HUES6 (cell line): Measurements from ENCODE around the gene PLEKHA6.
"Not testable (repeated sequence)": the region's sequence is repeated elsewhere in the genome, so short reads cannot be mapped to it uniquely, and the experiment has no call there.

ENCODE experiments used
- H3K27ac ChIP-seq: 2 replicates; pipeline ENCODE4 v1.7.0; 2013; ENCODE audit warnings: low read depth, mild to moderate bottlenecking, low read length, inconsistent platforms
- H3K27me3 ChIP-seq: 2 replicates; pipeline ENCODE4 v1.6.1; 2013; ENCODE audit warnings: low read length; ENCODE audit not compliant: control insufficient read depth, insufficient read depth
- H3K36me3 ChIP-seq: 2 replicates; pipeline ENCODE4 v1.6.1; 2013; ENCODE audit warnings: low read length; ENCODE audit not compliant: control insufficient read depth, insufficient read depth
- H3K4me1 ChIP-seq: 2 replicates; pipeline ENCODE4 v1.6.1; 2013; ENCODE audit warnings: low read length; ENCODE audit not compliant: control insufficient read depth, insufficient read depth
- H3K4me3 ChIP-seq: 2 replicates; pipeline ENCODE4 v1.5.1; 2013; ENCODE audit warnings: low read depth, low read length
- H3K9ac ChIP-seq: one replicate; pipeline ENCODE4 v1.6.1; 2013; ENCODE audit warnings: mild to moderate bottlenecking, low read length
- H3K9me3 ChIP-seq: 2 replicates; pipeline ENCODE4 v1.6.1; 2013; ENCODE audit warnings: low read depth, low read length; ENCODE audit not compliant: control insufficient read depth, insufficient read depth

The PLEKHA6 gene

DNA sequence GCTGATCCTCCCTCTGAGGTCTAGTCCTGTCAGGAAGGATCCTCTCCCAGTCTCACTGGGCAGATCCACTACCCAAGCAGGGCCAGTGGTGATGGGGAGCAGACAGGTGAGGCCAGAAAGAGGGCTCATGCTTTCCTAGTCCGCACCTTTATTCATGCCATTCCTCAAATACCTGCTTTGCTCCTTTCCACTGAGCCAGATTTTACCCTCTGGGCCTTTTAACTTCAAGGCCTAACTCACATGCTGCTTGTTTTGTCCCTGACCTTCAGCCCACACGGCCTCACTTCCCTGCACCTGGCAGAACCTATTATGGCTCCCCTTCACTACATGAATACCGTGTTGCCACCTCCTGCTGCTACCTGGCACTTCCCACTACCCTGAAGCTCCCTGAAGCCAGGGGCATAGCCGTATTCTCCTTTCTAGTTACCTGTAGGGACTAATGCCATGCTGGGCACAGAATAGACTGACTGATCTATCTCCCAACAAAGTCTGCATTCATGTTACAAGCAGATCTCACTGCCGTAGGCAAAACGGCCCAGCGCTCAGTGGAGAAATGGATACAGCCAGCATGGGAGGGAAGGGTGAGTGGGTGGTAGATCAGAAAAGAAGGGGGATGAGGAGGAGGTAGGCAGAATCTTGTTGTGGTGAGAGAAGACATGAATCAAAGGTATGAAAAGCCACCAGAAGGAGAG is 109.8 kb downstream of the PLEKHA6 start:
- Histone ChIP-seq H3K9me3 (no peaks in the 10 kb centered on the region), H3K27me3 (no peaks in the 10 kb centered on the region), H3K4me1 (peaks cover 25% of the 10 kb centered on the region), H3K9ac (no peak overlapping the region), H3K4me3 (no peak overlapping the region), H3K36me3 (no peaks in the 10 kb centered on the region), H3K27ac (no peak overlapping the region)

DNA sequence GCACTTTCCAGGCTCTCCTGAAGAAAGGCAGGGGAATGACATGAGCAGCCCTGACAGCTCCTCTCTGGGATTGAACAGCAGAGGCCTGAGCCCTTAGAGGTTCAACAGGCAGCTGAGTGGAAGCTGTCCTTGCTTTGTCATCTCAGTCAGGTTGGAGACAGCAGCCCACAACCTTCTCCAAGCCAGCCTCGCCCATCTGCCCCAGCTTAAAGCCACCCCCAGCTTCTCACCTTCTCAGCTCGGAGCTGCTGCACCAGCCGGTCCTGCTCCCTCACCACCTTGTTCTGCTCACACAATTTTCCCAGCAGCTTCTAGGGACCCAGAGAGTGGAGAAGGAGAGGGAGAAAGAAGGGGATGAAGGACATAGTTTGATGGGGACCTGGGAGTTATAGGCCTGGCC is 110.8 kb downstream of the PLEKHA6 start:
- Histone ChIP-seq H3K9ac (no peak overlapping the region), H3K9me3 (no peaks in the 10 kb centered on the region), H3K36me3 (no peaks in the 10 kb centered on the region), H3K27ac (no peak overlapping the region), H3K27me3 (no peaks in the 10 kb centered on the region), H3K4me3 (no peak overlapping the region), H3K4me1 (peaks cover 16% of the 10 kb centered on the region)

DNA sequence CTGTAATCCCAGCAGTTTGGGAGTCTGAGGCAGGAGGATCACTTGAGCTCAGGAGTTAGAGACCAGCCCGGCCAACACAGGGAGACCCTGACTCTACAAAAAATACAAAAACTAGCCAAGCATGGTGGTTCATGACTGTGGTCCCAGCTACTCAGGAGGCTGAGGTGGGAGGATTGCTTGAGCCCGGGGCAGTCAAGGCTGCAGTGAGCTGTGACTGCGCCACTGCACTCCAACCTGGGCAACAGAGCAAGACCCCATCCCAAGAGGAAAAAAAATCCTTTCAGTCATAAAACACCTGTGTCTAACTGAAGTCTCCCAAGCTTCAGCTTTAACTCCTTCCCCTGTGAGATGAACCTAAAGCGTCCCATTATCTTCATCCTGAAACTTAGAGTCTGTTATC is 112.9 kb downstream of the PLEKHA6 start:
- Histone ChIP-seq H3K4me3 (no peak overlapping the region), H3K9me3 (no peaks in the 10 kb centered on the region), H3K27me3 (no peaks in the 10 kb centered on the region)

DNA sequence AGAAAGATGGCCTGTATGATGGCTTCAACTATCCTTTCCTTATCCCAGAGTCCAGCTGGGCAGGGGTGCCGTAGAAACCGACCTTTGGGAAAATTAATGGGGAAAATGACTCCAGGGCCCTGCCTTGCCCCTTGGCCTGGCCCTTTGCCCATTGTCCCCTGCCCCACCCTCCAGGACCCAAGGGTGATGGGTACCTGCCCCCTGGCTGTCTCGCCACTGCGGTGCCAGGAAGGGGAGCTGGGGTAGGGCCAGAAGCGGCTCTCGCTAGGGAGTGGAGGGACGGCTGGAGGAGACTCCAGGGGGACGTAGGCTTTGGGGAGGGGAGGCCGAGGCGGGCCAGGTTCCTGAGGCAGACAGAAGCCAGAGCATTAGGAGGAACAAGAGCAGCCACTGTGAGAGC is 116.8 kb downstream of the PLEKHA6 start:
- Histone ChIP-seq H3K27me3 (no peaks in the 10 kb centered on the region), H3K27ac (no peak overlapping the region), H3K36me3 (0 out of 2 replicates have a peak, but pooled peaks cover 3% of the 10 kb centered on the region)

More for the DNA sequence above, 112.9 kb downstream of the PLEKHA6 start:
- no peak overlapping the region for H3K9ac ChIP-seq
- H3K4me1 ChIP-seq, result peaks cover 11% of the 10 kb centered on the region
- H3K36me3 ChIP-seq, result 0 out of 2 replicates have a peak, but pooled peaks cover 3% of the 10 kb centered on the region
- H3K27ac ChIP-seq, result no peak overlapping the region

DNA sequence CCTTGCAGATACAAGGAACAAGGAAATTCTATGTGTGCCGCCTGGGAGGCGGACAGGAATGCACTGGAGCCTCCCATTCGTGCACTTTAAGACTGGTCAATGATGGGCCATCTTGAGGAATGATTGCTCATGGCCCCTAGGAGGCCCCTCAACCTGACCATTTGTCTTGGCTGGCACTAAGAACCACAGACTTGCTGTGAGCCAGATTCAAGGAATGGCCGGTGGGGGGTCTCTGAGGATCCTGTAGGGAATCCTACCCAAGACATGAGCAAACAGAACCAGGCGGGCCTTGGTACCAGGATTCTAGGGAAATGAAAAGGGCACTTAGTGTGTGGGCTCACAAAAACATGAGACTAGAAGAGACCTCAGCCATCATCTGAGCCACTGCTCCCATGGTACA is 117.8 kb downstream of the PLEKHA6 start:
- H3K4me1 ChIP-seq, result no peaks in the 10 kb centered on the region
- H3K9me3 ChIP-seq, result no peaks in the 10 kb centered on the region
- H3K27ac ChIP-seq, result no peak overlapping the region
- 0 out of 2 replicates have a peak, but pooled peaks cover 3% of the 10 kb centered on the region for H3K36me3 ChIP-seq
- H3K4me3 ChIP-seq, result no peak overlapping the region
- H3K9ac ChIP-seq, result no peak overlapping the region
- no peaks in the 10 kb centered on the region for H3K27me3 ChIP-seq

More for the DNA sequence above, 116.8 kb downstream of the PLEKHA6 start:
- no peak overlapping the region for H3K9ac ChIP-seq
- H3K4me3 ChIP-seq, result no peak overlapping the region
- no peaks in the 10 kb centered on the region for H3K9me3 ChIP-seq
- no peaks in the 10 kb centered on the region for H3K4me1 ChIP-seq

DNA sequence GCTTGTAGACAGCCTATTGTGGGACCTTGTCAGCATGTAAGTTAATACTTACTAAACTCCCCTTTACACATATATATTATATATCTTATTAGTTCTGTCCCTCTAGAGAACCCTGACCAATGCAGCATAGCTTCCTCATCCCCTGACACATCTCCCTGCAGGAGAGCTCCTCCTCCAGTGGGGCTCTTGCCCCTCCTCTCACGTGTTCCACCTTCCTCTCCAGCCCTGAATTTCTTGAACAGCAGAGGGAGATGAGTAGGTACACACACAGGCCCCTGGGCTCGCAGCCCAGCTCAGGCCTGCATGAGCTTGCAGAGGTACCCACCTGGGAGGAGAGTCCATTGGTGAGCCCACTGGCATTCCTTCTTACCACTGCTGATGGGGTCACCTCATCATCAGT is 118.7 kb downstream of the PLEKHA6 start:
- H3K4me3 ChIP-seq, result no peak overlapping the region
- H3K9me3 ChIP-seq, result peaks cover 6% of the 10 kb centered on the region; the same call in 1 of the 2 replicates
- no peak overlapping the region for H3K27ac ChIP-seq
- H3K36me3 ChIP-seq, result peaks cover 5% of the 10 kb centered on the region; the same call in 1 of the 2 replicates
- H3K4me1 ChIP-seq, result no peaks in the 10 kb centered on the region
- no peaks in the 10 kb centered on the region for H3K27me3 ChIP-seq
- H3K9ac ChIP-seq, result no peak overlapping the region

DNA sequence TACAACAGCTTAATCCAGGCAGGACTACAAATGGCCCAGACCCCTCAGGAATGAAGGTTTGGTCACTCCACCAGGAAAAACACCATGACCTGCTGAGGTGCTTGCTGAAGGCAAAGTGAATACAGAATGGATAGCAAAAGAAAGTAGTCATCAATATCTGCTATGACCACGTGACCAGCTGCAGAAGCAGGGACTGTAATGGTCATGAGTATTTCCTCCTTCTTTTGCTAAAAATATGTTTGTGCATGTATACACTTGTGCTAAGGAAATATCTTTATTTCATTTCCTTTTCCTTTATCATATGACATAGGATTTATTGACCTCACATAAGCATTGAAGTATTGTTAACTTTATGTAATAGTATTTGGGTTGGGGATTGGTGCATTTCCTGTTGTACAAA is 119.5 kb downstream of the PLEKHA6 start:
- H3K9me3 ChIP-seq, result peaks cover 6% of the 10 kb centered on the region; the same call in 1 of the 2 replicates
- H3K27ac ChIP-seq, result no peak overlapping the region
- H3K4me1 ChIP-seq, result no peaks in the 10 kb centered on the region
- H3K9ac ChIP-seq, result no peak overlapping the region
- H3K27me3 ChIP-seq, result no peaks in the 10 kb centered on the region
- H3K36me3 ChIP-seq, result peaks cover 5% of the 10 kb centered on the region; the same call in 1 of the 2 replicates
- no peak overlapping the region for H3K4me3 ChIP-seq

DNA sequence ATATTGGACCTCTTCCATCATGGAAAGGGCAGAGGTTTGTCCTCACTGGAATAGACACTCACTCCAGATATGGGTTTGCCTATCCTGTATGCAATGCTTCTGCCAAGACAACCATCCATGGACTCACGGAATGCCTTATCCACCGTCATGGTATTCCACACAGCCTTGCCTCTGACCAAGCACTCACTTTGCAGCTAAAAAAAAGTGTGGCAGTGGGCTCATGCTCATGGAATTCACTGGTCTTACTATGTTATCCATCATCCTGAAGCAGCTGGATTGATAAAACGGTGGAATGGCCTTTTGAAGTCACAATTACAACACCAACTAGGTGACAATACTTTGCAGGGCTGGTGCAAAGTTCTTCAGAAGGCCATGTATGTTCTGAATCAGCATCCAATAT is 120.3 kb downstream of the PLEKHA6 start:
- H3K27me3 ChIP-seq, H3K4me3 ChIP-seq, H3K9me3 ChIP-seq, H3K9ac ChIP-seq, H3K4me1 ChIP-seq, H3K36me3 ChIP-seq, H3K27ac ChIP-seq: not testable (repeated sequence)

DNA sequence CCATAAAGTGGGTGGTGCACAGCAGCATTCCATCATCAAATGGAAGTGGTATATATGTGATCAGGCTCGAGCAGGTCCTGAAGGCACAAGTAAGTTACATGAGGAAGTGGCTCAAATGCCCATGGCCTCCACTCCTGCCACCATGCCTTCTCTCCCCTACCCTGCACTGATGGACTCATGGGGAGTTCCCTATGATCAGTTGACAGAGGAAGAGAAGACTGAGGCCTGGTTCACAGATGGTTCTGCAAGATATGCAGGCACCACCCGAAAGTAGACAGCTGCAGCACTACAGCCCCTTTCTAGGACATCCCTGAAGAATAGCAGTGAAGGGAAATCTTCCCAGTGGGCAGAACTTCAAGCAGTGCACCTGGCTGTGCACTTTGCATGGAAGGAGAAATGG is 121.2 kb downstream of the PLEKHA6 start:
- not testable (repeated sequence) for H3K27ac ChIP-seq, H3K9ac ChIP-seq, H3K4me1 ChIP-seq, H3K4me3 ChIP-seq, H3K9me3 ChIP-seq, H3K36me3 ChIP-seq, H3K27me3 ChIP-seq

DNA sequence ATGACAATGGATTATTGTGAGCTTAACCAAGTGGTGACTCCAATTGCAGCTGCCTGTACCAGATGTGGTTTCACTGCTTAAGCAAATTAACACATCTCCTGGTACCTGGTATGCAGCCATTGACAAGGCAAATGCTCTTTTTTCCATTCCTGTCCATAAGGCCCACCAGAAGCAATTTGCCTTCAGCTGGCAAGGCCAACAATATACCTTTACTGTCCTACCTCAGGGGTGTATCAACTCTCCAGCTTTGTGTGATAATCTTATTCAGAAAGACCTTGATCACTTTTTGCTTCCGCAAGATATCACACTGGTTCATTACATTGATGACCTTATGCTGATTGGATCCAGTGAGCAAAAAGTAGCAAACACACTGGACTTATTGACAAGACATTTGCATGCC is 122.2 kb downstream of the PLEKHA6 start:
- not testable (repeated sequence) for H3K36me3 ChIP-seq, H3K4me1 ChIP-seq, H3K4me3 ChIP-seq, H3K9me3 ChIP-seq, H3K27ac ChIP-seq, H3K9ac ChIP-seq, H3K27me3 ChIP-seq

DNA sequence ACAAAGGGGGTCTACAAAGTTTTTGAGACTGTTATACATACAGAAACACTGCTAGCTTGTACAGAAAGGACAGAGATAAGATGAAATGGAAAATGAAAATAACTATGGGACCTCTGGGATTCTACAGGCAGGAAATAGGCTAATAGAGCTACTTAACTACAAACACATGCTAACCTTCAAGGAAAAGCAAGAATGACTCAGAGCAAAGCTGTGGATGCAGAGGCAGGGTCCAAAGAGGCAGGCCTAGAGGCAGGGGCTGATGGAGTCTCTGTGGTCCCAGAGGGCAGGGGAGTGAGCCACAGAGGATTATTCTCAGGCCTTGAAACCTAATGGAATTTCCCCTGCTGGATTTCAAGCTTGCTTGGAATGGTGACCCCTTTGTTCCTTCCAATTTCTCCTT is 127.2 kb downstream of the PLEKHA6 start:
- Histone ChIP-seq H3K27ac (no peak overlapping the region), H3K9me3 (peaks cover 6% of the 10 kb centered on the region; the same call in 1 of the 2 replicates), H3K36me3 (peaks cover 3% of the 10 kb centered on the region; the same call in 1 of the 2 replicates), H3K4me3 (no peak overlapping the region), H3K9ac (no peak overlapping the region), H3K27me3 (no peaks in the 10 kb centered on the region), H3K4me1 (no peaks in the 10 kb centered on the region)
